Activated CD8-positive, alpha-beta T cell treated with anti-CD3 and anti-CD28 coated beads for 36 hours (primary cell): Measurements from ENCODE around the gene FBLIM1. TPM values are rescaled to one million over a fixed set of nuclear protein-coding genes. Genes with fewer than 3 reads are reported as not detected.

Experiments used
- ATAC-seq: fragments of 200-7000 bp; cut with Tn5 transposase; one replicate; pipeline ENCODE4 v1.10.0; 2021; ENCODE audit warnings: mild to moderate bottlenecking, moderate library complexity
- CTCF ChIA-PET: fragments of 350-600 bp; sonication (Branson Sonifier 250); formaldehyde crosslinking; loops from one replicate; lab custom pipeline; 2021; ENCODE audit warnings: antibody characterized with exemption; lab: Charles Lee
- POLR2A ChIA-PET: fragments of 350-600 bp; sonication (Branson Sonifier 250); formaldehyde crosslinking; loops from one replicate; lab custom pipeline; 2021; ENCODE audit warnings: antibody characterized with exemption; lab: Charles Lee
- DNase-seq: peaks from one replicate; pipeline ENCODE4 v3.0.0-alpha.2; 2020
- H3K27ac Mint-ChIP-seq: one replicate; pipeline ENCODE4 v1.8.0; 2021; ENCODE audit warnings: mild to moderate bottlenecking, mixed read lengths
- H3K27me3 Mint-ChIP-seq: one replicate; pipeline ENCODE4 v1.8.0; 2021; ENCODE audit warnings: mixed read lengths
- H3K36me3 Mint-ChIP-seq: one replicate; pipeline ENCODE4 v1.8.0; 2021; ENCODE audit warnings: low read depth, mixed read lengths
- H3K4me1 Mint-ChIP-seq: one replicate; pipeline ENCODE4 v1.8.0; 2021; ENCODE audit warnings: low read depth, mixed read lengths
- H3K4me3 Mint-ChIP-seq: one replicate; pipeline ENCODE4 v1.8.0; 2021; ENCODE audit warnings: mild to moderate bottlenecking, moderate library complexity, mixed read lengths
- H3K9me3 Mint-ChIP-seq: one replicate; pipeline ENCODE4 v1.8.0; 2021; ENCODE audit warnings: mixed read lengths
- intact Hi-C: fragments of 100-400 bp; cut with micrococcal nuclease; formaldehyde crosslinking; loops from one replicate; pipeline ENCODE4 v1.10.0; 2022
- total RNA-seq, 2 experiments: library from RNA; stranded (reverse); gene quantifications; one replicate each; pipeline ENCODE4 v1.2.3, GENCODE V29; 2021
- TF ChIP-seq, protein P1 (sequence below): fragments of 200-600 bp; IDR thresholded peaks from one replicate; pipeline ENCODE4 v1.8.0; 2022; ENCODE audit warnings: antibody characterized with exemption, mild to moderate bottlenecking

Gene FBLIM1
- total RNA-seq, 2 experiments from 2014 or later: not detected

- Mint-ChIP-seq H3K9me3 (no peaks in the 10 kb centered on the region), H3K4me3 (no peak overlapping the region), H3K27me3 (no peaks in the 10 kb centered on the region), H3K27ac (no peak overlapping the region), H3K36me3 (peaks cover 8% of the 10 kb centered on the region), H3K4me1 (no peaks in the 10 kb centered on the region)
- no peak for ATAC-seq
- POLR2A ChIA-PET: no interaction called here
- intact Hi-C loops: no loop called here
- DNase-seq: no peak
- TF ChIP-seq, protein P1, sequence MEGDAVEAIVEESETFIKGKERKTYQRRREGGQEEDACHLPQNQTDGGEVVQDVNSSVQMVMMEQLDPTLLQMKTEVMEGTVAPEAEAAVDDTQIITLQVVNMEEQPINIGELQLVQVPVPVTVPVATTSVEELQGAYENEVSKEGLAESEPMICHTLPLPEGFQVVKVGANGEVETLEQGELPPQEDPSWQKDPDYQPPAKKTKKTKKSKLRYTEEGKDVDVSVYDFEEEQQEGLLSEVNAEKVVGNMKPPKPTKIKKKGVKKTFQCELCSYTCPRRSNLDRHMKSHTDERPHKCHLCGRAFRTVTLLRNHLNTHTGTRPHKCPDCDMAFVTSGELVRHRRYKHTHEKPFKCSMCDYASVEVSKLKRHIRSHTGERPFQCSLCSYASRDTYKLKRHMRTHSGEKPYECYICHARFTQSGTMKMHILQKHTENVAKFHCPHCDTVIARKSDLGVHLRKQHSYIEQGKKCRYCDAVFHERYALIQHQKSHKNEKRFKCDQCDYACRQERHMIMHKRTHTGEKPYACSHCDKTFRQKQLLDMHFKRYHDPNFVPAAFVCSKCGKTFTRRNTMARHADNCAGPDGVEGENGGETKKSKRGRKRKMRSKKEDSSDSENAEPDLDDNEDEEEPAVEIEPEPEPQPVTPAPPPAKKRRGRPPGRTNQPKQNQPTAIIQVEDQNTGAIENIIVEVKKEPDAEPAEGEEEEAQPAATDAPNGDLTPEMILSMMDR: no peak
- CTCF ChIA-PET: no interaction called here
These were observed 32.1 kb upstream of the FBLIM1 start for GRCh38 chr1:15726508-15726907.

- Mint-ChIP-seq H3K4me1 (no peaks in the 10 kb centered on the region), H3K9me3 (no peaks in the 10 kb centered on the region), H3K27me3 (no peaks in the 10 kb centered on the region), H3K36me3 (peaks cover 8% of the 10 kb centered on the region), H3K4me3 (no peak overlapping the region), H3K27ac (no peak overlapping the region)
- ChIA-PET POLR2A (no interaction called here), CTCF (no interaction called here)
- TF ChIP-seq, protein P1: no peak
- ATAC-seq (no peak), DNase-seq (no peak)
- intact Hi-C loops: no loop called here
These were observed 31.6 kb upstream of the FBLIM1 start for GRCh38 chr1:15727021-15727420.

GRCh38 chr1:15727424-15727823 is 31.2 kb upstream of the FBLIM1 start:
- TF ChIP-seq, protein P1: no peak
- Mint-ChIP-seq H3K4me1 (no peaks in the 10 kb centered on the region), H3K4me3 (no peak overlapping the region), H3K9me3 (no peaks in the 10 kb centered on the region), H3K27ac (no peak overlapping the region), H3K36me3 (peaks cover 10% of the 10 kb centered on the region), H3K27me3 (no peaks in the 10 kb centered on the region)
- intact Hi-C loops: no loop called here
- DNase-seq (no peak), ATAC-seq (no peak)
- CTCF ChIA-PET: no interaction called here
- POLR2A ChIA-PET: no interaction called here

DNA sequence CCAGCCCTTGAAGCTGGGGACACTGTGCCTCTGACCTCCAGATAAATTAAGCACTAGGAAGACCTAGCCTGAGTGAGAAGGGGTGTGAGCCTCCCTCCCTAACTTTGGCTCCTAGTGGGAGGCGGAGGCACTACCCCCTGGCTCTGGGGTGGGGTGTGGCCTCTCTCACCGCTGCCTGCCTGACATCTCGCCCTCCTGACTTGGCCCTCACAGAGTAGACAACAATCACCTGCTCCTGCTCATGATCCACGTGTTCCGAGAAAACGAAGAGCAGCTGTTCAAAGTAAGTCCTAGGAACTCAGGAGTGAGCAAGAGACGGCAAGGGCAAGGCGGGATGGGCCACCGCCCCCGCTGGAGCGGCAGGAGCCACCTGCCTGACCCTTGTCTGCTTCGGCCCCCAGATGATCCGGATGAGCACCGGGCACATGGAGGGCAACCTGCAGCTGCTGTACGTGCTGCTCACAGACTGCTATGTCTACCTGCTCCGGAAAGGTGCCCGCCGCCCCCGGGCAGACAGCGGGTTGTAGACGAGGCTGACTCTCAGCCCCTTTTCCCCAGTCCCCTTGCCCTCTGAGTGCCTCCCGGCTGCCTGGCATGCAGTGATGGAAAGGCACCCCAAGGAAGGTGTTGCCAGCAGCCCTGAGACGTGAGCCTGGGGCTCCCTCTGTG is 30.6 kb upstream of the FBLIM1 start:
- H3K36me3 Mint-ChIP-seq: peaks cover 8% of the 10 kb centered on the region
- no peaks in the 10 kb centered on the region for H3K9me3 Mint-ChIP-seq
- CTCF ChIA-PET: no interaction called here
- no peak overlapping the region for H3K27ac Mint-ChIP-seq
- ATAC-seq (no peak), DNase-seq (no peak)
- no peak overlapping the region for H3K4me3 Mint-ChIP-seq
- intact Hi-C loops: no loop called here
- no peaks in the 10 kb centered on the region for H3K4me1 Mint-ChIP-seq
- no peaks in the 10 kb centered on the region for H3K27me3 Mint-ChIP-seq
- POLR2A ChIA-PET: no interaction called here
- TF ChIP-seq, protein P1: no peak

GRCh38 chr1:15728937-15729657 is 29.5 kb upstream of the FBLIM1 start:
- POLR2A ChIA-PET: no interaction called here
- CTCF ChIA-PET: no interaction called here
- Mint-ChIP-seq H3K27ac (no peak overlapping the region), H3K4me1 (no peaks in the 10 kb centered on the region), H3K9me3 (no peaks in the 10 kb centered on the region), H3K4me3 (no peak overlapping the region), H3K27me3 (no peaks in the 10 kb centered on the region), H3K36me3 (peaks cover 8% of the 10 kb centered on the region)
- intact Hi-C loops: no loop called here
- no peak for ATAC-seq
- TF ChIP-seq, protein P1: no peak
- DNase-seq: no peak
